Neural cell (in vitro differentiated cells): ENCODE data around the gene BRINP2. TPM values are rescaled to one million over a fixed set of nuclear protein-coding genes. Genes with fewer than 3 reads are reported as not detected.

Source experiments
- H2AFZ ChIP-seq: fragments of 200-600, 300-800 bp; sonication (generic), shearing (Covaris generic); 2 replicates; pipeline ENCODE4 v1.6.0; 2014; ENCODE audit warnings: low read depth, mild to moderate bottlenecking, antibody characterized with exemption, low read length, moderate library complexity
- H3F3A ChIP-seq: fragments of 200-600 bp; shearing (Covaris generic); 2 replicates; pipeline ENCODE4 v1.6.1; 2016; ENCODE audit warnings: mild to moderate bottlenecking, moderate library complexity, mixed read lengths, antibody characterized with exemption, low read length; ENCODE audit not compliant: insufficient read depth, poor library complexity, severe bottlenecking
- H3K27ac ChIP-seq: fragments of 200-600, 300-800 bp; sonication (generic), shearing (Covaris generic); 2 replicates; pipeline ENCODE4 v1.5.1; 2014; ENCODE audit warnings: mild to moderate bottlenecking, low read length, moderate library complexity
- H3K27me3 ChIP-seq: fragments of 300-800, 200-600 bp; sonication (generic), shearing (Covaris generic); 2 replicates; pipeline ENCODE4 v1.6.0; 2014; ENCODE audit warnings: mild to moderate bottlenecking, low read depth, low read length, moderate library complexity; ENCODE audit not compliant: insufficient read depth
- H3K36me3 ChIP-seq: fragments of 300-800, 200-600 bp; sonication (generic), shearing (Covaris generic); 2 replicates; pipeline ENCODE4 v1.5.1; 2014; ENCODE audit warnings: mild to moderate bottlenecking, antibody characterized with exemption, low read length, moderate library complexity; ENCODE audit not compliant: insufficient read depth
- H3K4me2 ChIP-seq: fragments of 300-800, 200-600 bp; sonication (generic), shearing (Covaris generic); 2 replicates; pipeline ENCODE4 v1.6.0; 2014; ENCODE audit warnings: mild to moderate bottlenecking, low read length
- H3K4me3 ChIP-seq: fragments of 300-800, 200-600 bp; sonication (generic), shearing (Covaris generic); 2 replicates; pipeline ENCODE4 v1.5.1; 2014; ENCODE audit warnings: mild to moderate bottlenecking, low read length, moderate library complexity
- H3K79me2 ChIP-seq: fragments of 200-600 bp; shearing (Covaris generic); replicated peaks from 2 replicates; pipeline ENCODE4 v1.6.0; 2014; ENCODE audit warnings: mild to moderate bottlenecking, low read length, moderate library complexity; ENCODE audit not compliant: insufficient read depth
- H3K9ac ChIP-seq: fragments of 300-800, 200-600 bp; sonication (generic), shearing (Covaris generic); 2 replicates; pipeline ENCODE4 v1.6.1; 2016; ENCODE audit warnings: mild to moderate bottlenecking, low read length, mixed read lengths
- H3K9me2 ChIP-seq: fragments of 200-600 bp; shearing (Covaris generic); 2 replicates; pipeline ENCODE4 v1.6.1; 2016; ENCODE audit warnings: mild to moderate bottlenecking, low read length, mixed read lengths; ENCODE audit not compliant: insufficient read depth
- H3K9me3 ChIP-seq: fragments of 200-600, 300-800 bp; sonication (generic), shearing (Covaris generic); 2 replicates; pipeline ENCODE4 v1.6.1; 2016; ENCODE audit warnings: mild to moderate bottlenecking, mixed run types, low read length, moderate library complexity, mixed read lengths
- H4K20me1 ChIP-seq: fragments of 200-600 bp; shearing (Covaris generic); 2 replicates; pipeline ENCODE4 v1.6.1; 2016; ENCODE audit warnings: mild to moderate bottlenecking, mixed run types; ENCODE audit not compliant: insufficient read depth
- CTCF ChIP-seq: fragments of 450-650 bp; IDR thresholded peaks from 2 replicates; pipeline ENCODE4 v1.5.1; 2014; ENCODE audit warnings: antibody characterized with exemption, mild to moderate bottlenecking, moderate library complexity; ENCODE audit not compliant: poor library complexity, severe bottlenecking
- EP300 ChIP-seq: fragments of 450-650 bp; conservative IDR thresholded peaks from 2 replicates; pipeline ENCODE4 v1.6.1; 2014; ENCODE audit warnings: antibody characterized with exemption, mild to moderate bottlenecking, moderate library complexity; ENCODE audit not compliant: poor library complexity, severe bottlenecking
- EZH2 ChIP-seq: fragments of 200-600, 300-800 bp; shearing (Covaris generic), sonication (generic); IDR thresholded peaks from 2 replicates; pipeline ENCODE4 v1.6.1; 2014; ENCODE audit warnings: antibody characterized with exemption, low read length, borderline replicate concordance, mild to moderate bottlenecking; ENCODE audit not compliant: insufficient read depth, poor library complexity, severe bottlenecking
- MXI1 ChIP-seq: fragments of 450-650 bp; conservative IDR thresholded peaks from 2 replicates; pipeline ENCODE4 v1.6.1; 2014; ENCODE audit warnings: antibody characterized with exemption, mild to moderate bottlenecking; ENCODE audit not compliant: poor library complexity, severe bottlenecking
- POLR2AphosphoS5 ChIP-seq: IDR thresholded peaks from 2 replicates; pipeline ENCODE4 v1.6.1; 2012
- RAD21 ChIP-seq: fragments of 450-650 bp; conservative IDR thresholded peaks from 2 replicates; pipeline ENCODE4 v1.6.1; 2014; ENCODE audit warnings: antibody characterized with exemption, mild to moderate bottlenecking, moderate library complexity
- REST ChIP-seq: IDR thresholded peaks from 2 replicates; pipeline ENCODE4 v1.6.1; 2012; ENCODE audit warnings: borderline replicate concordance
- SMC3 ChIP-seq: fragments of 450-650 bp; conservative IDR thresholded peaks from 2 replicates; pipeline ENCODE4 v1.6.1; 2014; ENCODE audit warnings: antibody characterized with exemption, mild to moderate bottlenecking, moderate library complexity; ENCODE audit not compliant: poor library complexity
- TAF1 ChIP-seq: IDR thresholded peaks from 2 replicates; pipeline ENCODE4 v1.6.1; 2012; ENCODE audit warnings: low read depth
- polyA plus RNA-seq: library from polyadenylated mRNA; depleted of rRNA; stranded (reverse); fragments of >200 nt; gene quantifications from 2 replicates; pipeline ENCODE4 v1.2.3, GENCODE V29; 2014

The BRINP2 gene
- polyA plus RNA-seq, 1 donor from 2014 or later: 12.9 TPM

- H3F3A ChIP-seq: no peaks in the 10 kb centered on the region
- H3K79me2 ChIP-seq: peaks cover 8% of the 10 kb centered on the region
- H3K27me3 ChIP-seq: no peaks in the 10 kb centered on the region
- TF ChIP-seq MXI1: no peak
- TF ChIP-seq EP300: no peak
- TF ChIP-seq RAD21: no peak
- no peak for TF ChIP-seq REST
- TF ChIP-seq TAF1: no peak
- TF ChIP-seq CTCF: no peak
- no peak for TF ChIP-seq POLR2AphosphoS5
- TF ChIP-seq EZH2: no peak
- no peak for TF ChIP-seq SMC3
- no peak overlapping the region for H3K9ac ChIP-seq
- no peak overlapping the region for H3K27ac ChIP-seq
- H3K9me2 ChIP-seq: no peaks in the 10 kb centered on the region
- H3K4me3 ChIP-seq: no peak overlapping the region
- no peaks in the 10 kb centered on the region for H4K20me1 ChIP-seq
- no peak overlapping the region for H2AFZ ChIP-seq
- H3K36me3 ChIP-seq: no peaks in the 10 kb centered on the region
- no peaks in the 10 kb centered on the region for H3K9me3 ChIP-seq
- H3K4me2 ChIP-seq: no peak overlapping the region
These were observed 35.5 kb upstream of the BRINP2 start for GRCh38 chr1:177135250-177135649.

DNA sequence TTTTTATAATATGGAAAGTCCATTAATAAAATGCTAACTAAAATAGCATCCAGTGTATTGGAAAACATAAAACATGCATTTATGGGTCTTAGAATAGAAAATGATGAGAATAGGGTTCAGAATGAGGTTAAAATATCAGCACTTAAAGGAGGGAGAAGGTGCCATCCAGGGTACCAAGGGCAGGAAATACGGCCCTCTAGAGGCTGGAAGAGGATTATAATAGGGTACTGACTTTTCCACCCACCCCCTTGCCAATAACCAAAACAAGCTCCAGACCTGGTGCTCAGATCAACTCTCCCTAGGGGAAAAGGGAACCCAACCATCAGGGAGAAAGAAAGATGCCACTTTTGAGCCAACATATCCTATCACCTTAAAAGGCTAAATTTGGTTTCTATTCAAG lies 32.9 kb upstream of the BRINP2 start:
- H3K36me3 ChIP-seq: no peaks in the 10 kb centered on the region
- H3K27me3 ChIP-seq: no peaks in the 10 kb centered on the region

More for the DNA sequence above, 32.9 kb upstream of the BRINP2 start:
- peaks cover 8% of the 10 kb centered on the region for H3K79me2 ChIP-seq
- no peak overlapping the region for H2AFZ ChIP-seq
- no peak overlapping the region for H3K9ac ChIP-seq
- H3K4me3 ChIP-seq: no peak overlapping the region
- no peaks in the 10 kb centered on the region for H3K9me3 ChIP-seq
- H3F3A ChIP-seq: no peaks in the 10 kb centered on the region
- H4K20me1 ChIP-seq: no peaks in the 10 kb centered on the region
- H3K4me2 ChIP-seq: no peak overlapping the region
- TF ChIP-seq TAF1 (no peak), CTCF (no peak)
- H3K9me2 ChIP-seq: no peaks in the 10 kb centered on the region
- no peak overlapping the region for H3K27ac ChIP-seq
